H9 (cell line): Measurements from ENCODE around the gene ZNF775. TPM values are rescaled to one million over a fixed set of nuclear protein-coding genes. Genes with fewer than 3 reads are reported as not detected.

Source experiments
- DNase-seq: peaks from one replicate; pipeline ENCODE4 v3.0.0-alpha.2; 2017
- H2AFZ ChIP-seq: one replicate; pipeline ENCODE4 v1.6.1; 2013; ENCODE audit warnings: mild to moderate bottlenecking, low read length, control low read depth, moderate library complexity
- H2AK5ac ChIP-seq: 2 replicates; pipeline ENCODE4 v1.6.1; 2013; ENCODE audit warnings: low read length, control low read depth, mixed read lengths; ENCODE audit not compliant: insufficient read length
- H2BK120ac ChIP-seq: one replicate; pipeline ENCODE4 v1.6.1; 2013; ENCODE audit warnings: low read depth, mild to moderate bottlenecking, low read length, control low read depth, inconsistent platforms; ENCODE audit not compliant: poor library complexity, severe bottlenecking
- H2BK12ac ChIP-seq: 2 replicates; pipeline ENCODE4 v1.6.1; 2013; ENCODE audit warnings: low read length, control low read depth, mixed read lengths, low read depth; ENCODE audit not compliant: insufficient read length
- H2BK15ac ChIP-seq: 2 replicates; pipeline ENCODE4 v1.6.1; 2013; ENCODE audit warnings: low read depth, low read length, control low read depth
- H2BK20ac ChIP-seq: one replicate; pipeline ENCODE4 v1.6.1; 2013; ENCODE audit warnings: low read depth, mild to moderate bottlenecking, low read length, control low read depth, inconsistent platforms; ENCODE audit not compliant: poor library complexity, severe bottlenecking
- H2BK5ac ChIP-seq: 2 replicates; pipeline ENCODE4 v1.6.1; 2013; ENCODE audit warnings: low read length, control low read depth, mixed read lengths; ENCODE audit not compliant: insufficient read length
- H3K14ac ChIP-seq: 2 replicates; pipeline ENCODE4 v1.6.1; 2013; ENCODE audit warnings: low read length, control low read depth; ENCODE audit not compliant: insufficient read depth
- H3K18ac ChIP-seq: 2 replicates; pipeline ENCODE4 v1.6.1; 2013; ENCODE audit warnings: low read depth, mild to moderate bottlenecking, mixed read lengths, low read length, control low read depth; ENCODE audit not compliant: insufficient read length
- H3K23ac ChIP-seq: 2 replicates; pipeline ENCODE4 v1.6.1; 2013; ENCODE audit warnings: low read length, control low read depth, mixed read lengths, low read depth; ENCODE audit not compliant: insufficient read length
- H3K23me2 ChIP-seq: 2 replicates; pipeline ENCODE4 v1.6.1; 2013; ENCODE audit warnings: low read depth, mild to moderate bottlenecking, mixed read lengths, low read length, control low read depth; ENCODE audit not compliant: insufficient read length, poor library complexity, severe bottlenecking
- H3K27ac ChIP-seq: 2 replicates; pipeline ENCODE4 v1.5.1; 2013; ENCODE audit warnings: low read length, control low read depth, mixed read lengths, low read depth; ENCODE audit not compliant: insufficient read length
- H3K27me3 ChIP-seq: 2 replicates; pipeline ENCODE4 v1.6.1; 2013; ENCODE audit warnings: low read length, control low read depth, inconsistent platforms; ENCODE audit not compliant: insufficient read depth
- H3K4ac ChIP-seq: 2 replicates; pipeline ENCODE4 v1.6.1; 2013; ENCODE audit warnings: low read depth, mild to moderate bottlenecking, control low read depth, inconsistent platforms, low read length, moderate library complexity
- H3K4me1 ChIP-seq: 2 replicates; pipeline ENCODE4 v1.6.1; 2013; ENCODE audit warnings: low read length, control low read depth, inconsistent platforms; ENCODE audit not compliant: insufficient read depth
- H3K4me2 ChIP-seq: 2 replicates; pipeline ENCODE4 v1.6.1; 2013; ENCODE audit warnings: low read length, control low read depth, mixed read lengths; ENCODE audit not compliant: insufficient read length, insufficient read depth
- H3K56ac ChIP-seq: 2 replicates; pipeline ENCODE4 v1.6.1; 2013; ENCODE audit warnings: low read depth, mild to moderate bottlenecking, mixed read lengths, low read length, control low read depth; ENCODE audit not compliant: insufficient read length
- H3K79me1 ChIP-seq: 2 replicates; pipeline ENCODE4 v1.6.1; 2013; ENCODE audit warnings: low read depth, mild to moderate bottlenecking, moderate library complexity, low read length, control low read depth, inconsistent platforms; ENCODE audit not compliant: insufficient read depth, poor library complexity, severe bottlenecking
- H3K79me2 ChIP-seq: 2 replicates; pipeline ENCODE4 v1.6.1; 2013; ENCODE audit warnings: low read length, control low read depth, inconsistent platforms; ENCODE audit not compliant: insufficient read depth
- H3K9ac ChIP-seq: 2 replicates; pipeline ENCODE4 v1.6.1; 2013; ENCODE audit warnings: low read length, control low read depth, mixed read lengths; ENCODE audit not compliant: insufficient read length; ENCODE audit errors: extremely low read depth
- H3K9me3 ChIP-seq: one replicate; pipeline ENCODE4 v1.6.1; 2013; ENCODE audit warnings: low read depth, low read length, inconsistent platforms; ENCODE audit not compliant: control insufficient read depth
- H3T11ph ChIP-seq: one replicate; pipeline ENCODE4 v1.6.1; 2013; ENCODE audit warnings: mild to moderate bottlenecking, low read length, control low read depth, inconsistent platforms
- H4K20me1 ChIP-seq: one replicate; pipeline ENCODE4 v1.6.1; 2013; ENCODE audit not compliant: control insufficient read depth, insufficient read length, insufficient read depth
- H4K5ac ChIP-seq: 2 replicates; pipeline ENCODE4 v1.6.1; 2013; ENCODE audit warnings: low read depth, mild to moderate bottlenecking, mixed read lengths, low read length, control low read depth; ENCODE audit not compliant: insufficient read length
- H4K8ac ChIP-seq: replicated peaks from 2 replicates; pipeline ENCODE4 v1.6.1; 2013; ENCODE audit warnings: low read length, control low read depth, mixed read lengths, low read depth; ENCODE audit not compliant: insufficient read length
- H4K91ac ChIP-seq: 2 replicates; pipeline ENCODE4 v1.6.1; 2013; ENCODE audit warnings: low read depth, mild to moderate bottlenecking, moderate library complexity, mixed read lengths, low read length, control low read depth; ENCODE audit not compliant: insufficient read length
- H3K27ac Mint-ChIP-seq, 3 experiments: 2 replicates in 2 of 3; 3 replicates in 1 of 3; pipeline ENCODE4 v1.8.0; 2020 to 2021; ENCODE audit warnings: mixed read lengths in 3 of 3, mild to moderate bottlenecking in 1 of 3, moderate library complexity in 1 of 3
- H3K27me3 Mint-ChIP-seq: 2 replicates; pipeline ENCODE4 v1.8.0; 2021; ENCODE audit warnings: low read depth, mild to moderate bottlenecking, moderate library complexity, mixed read lengths
- H3K36me3 Mint-ChIP-seq, 3 experiments: 2 replicates in 2 of 3; 3 replicates in 1 of 3; pipeline ENCODE4 v1.8.0; 2020 to 2021; ENCODE audit warnings: low read depth in 3 of 3, mixed read lengths in 3 of 3; ENCODE audit not compliant: insufficient read depth in 1 of 3
- H3K4me1 Mint-ChIP-seq, 2 experiments: 2 replicates each; pipeline ENCODE4 v1.8.0; 2020; ENCODE audit warnings: mixed read lengths in 2 of 2
- H3K4me3 Mint-ChIP-seq, 2 experiments: 2 replicates in 1 of 2; 3 replicates in 1 of 2; pipeline ENCODE4 v1.8.0; 2020 to 2021; ENCODE audit warnings: mild to moderate bottlenecking in 2 of 2, mixed read lengths in 2 of 2, moderate library complexity in 1 of 2
- H3K9me3 Mint-ChIP-seq, 2 experiments: 2 replicates in 1 of 2; 3 replicates in 1 of 2; pipeline ENCODE4 v1.8.0; 2020; ENCODE audit warnings: mild to moderate bottlenecking in 2 of 2, mixed read lengths in 2 of 2, moderate library complexity in 1 of 2
- WGBS: extraction: QIAGEN DNeasy Blood & Tissue Kit; methylation state at CpG from one replicate; pipeline ENCODE4 v1.1.7; 2013; ENCODE audit warnings: missing lambda C conversion rate, low lambda C conversion rate, mixed read lengths; ENCODE audit not compliant: insufficient read length; ENCODE audit errors: extremely low coverage; 5-methylcytosine and 5-hydroxymethylcytosine counted together
- total RNA-seq: library from RNA; stranded (reverse); gene quantifications from 2 replicates; pipeline ENCODE4 v1.2.1, GENCODE V29; 2021
- TF ChIP-seq, protein P1 (sequence below): fragments of 200-600 bp; sonication (generic); conservative IDR thresholded peaks from 3 replicates; pipeline ENCODE4 v1.8.0; 2021; ENCODE audit warnings: antibody characterized with exemption, mild to moderate bottlenecking

The ZNF775 gene
- total RNA-seq, 1 experiment from 2014 or later: 10.5 TPM

DNA sequence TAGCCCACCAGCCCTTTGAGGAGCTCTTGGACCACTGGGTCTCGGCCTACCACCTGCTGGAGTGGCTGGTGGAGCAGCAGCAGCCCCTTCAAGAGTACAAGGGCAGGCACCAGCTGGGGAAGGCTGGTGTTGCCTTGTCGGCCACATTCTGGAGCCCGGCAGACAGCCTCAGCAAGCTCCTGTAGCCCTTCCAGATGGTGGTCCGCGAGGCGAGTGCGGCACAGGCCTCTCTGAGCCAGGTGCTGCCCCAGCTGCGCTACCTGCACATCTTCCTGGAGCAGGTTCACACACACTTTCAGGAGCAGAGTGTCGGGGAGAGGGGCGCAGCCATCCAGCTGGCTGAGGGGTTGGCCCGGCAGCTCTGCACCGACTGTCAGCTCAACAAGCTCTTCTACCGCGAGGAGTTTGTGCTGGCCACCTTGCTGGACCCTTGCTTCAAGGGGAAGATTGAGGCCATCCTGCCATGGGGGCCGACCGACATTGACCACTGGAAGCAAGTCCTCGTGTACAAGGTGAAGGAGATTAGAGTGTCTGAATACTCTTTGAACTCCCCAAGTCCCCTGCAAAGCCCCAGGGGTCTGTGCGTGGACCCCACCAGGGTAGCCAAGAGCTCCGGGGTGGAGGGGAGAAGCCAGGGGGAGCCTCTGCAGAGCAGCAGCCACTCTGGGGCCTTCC is 48.8 kb upstream of the ZNF775 start:
- H3K18ac ChIP-seq: no peak overlapping the region
- H3K14ac ChIP-seq: no peak overlapping the region; the same call in 1 of the 2 replicates
- Mint-ChIP-seq H3K36me3 (peaks cover 9 to 47% (median 16%) of the 10 kb centered on the region in 3 experiments), H3K27ac (peak overlapping the region in 1 of 3 experiments; percentile 80; a peak in 2 of 7 replicates), H3K4me1 (peaks cover 39 to 43% of the 10 kb centered on the region in 2 experiments), H3K9me3 (no peaks in the 10 kb centered on the region; a peak in 1 of 5 replicates), H3K27me3 (peaks cover 30% of the 10 kb centered on the region), H3K4me3 (no peak overlapping the region)
- H3K27me3 ChIP-seq: no peaks in the 10 kb centered on the region
- H3K56ac ChIP-seq: no peak overlapping the region
- no peaks in the 10 kb centered on the region for H3K79me2 ChIP-seq
- H3K23me2 ChIP-seq: no peaks in the 10 kb centered on the region
- WGBS: no CpG with 5 or more reads among the region's 19 CpGs
- H3K9me3 ChIP-seq: no peaks in the 10 kb centered on the region
- H3K79me1 ChIP-seq: no peaks in the 10 kb centered on the region
- no peak overlapping the region for H2BK5ac ChIP-seq
- no peak overlapping the region for H3K23ac ChIP-seq
- no peak overlapping the region for H2AFZ ChIP-seq
- H3K4ac ChIP-seq: no peak overlapping the region
- H2AK5ac ChIP-seq: no peak overlapping the region
- no peak for DNase-seq
- H3K27ac ChIP-seq: no peak overlapping the region
- no peak overlapping the region for H2BK12ac ChIP-seq
- no peak overlapping the region for H2BK120ac ChIP-seq
- H4K5ac ChIP-seq: no peak overlapping the region
- H4K91ac ChIP-seq: peak overlapping the region; percentile 64
- H3T11ph ChIP-seq: no peak overlapping the region
- TF ChIP-seq, protein P1, sequence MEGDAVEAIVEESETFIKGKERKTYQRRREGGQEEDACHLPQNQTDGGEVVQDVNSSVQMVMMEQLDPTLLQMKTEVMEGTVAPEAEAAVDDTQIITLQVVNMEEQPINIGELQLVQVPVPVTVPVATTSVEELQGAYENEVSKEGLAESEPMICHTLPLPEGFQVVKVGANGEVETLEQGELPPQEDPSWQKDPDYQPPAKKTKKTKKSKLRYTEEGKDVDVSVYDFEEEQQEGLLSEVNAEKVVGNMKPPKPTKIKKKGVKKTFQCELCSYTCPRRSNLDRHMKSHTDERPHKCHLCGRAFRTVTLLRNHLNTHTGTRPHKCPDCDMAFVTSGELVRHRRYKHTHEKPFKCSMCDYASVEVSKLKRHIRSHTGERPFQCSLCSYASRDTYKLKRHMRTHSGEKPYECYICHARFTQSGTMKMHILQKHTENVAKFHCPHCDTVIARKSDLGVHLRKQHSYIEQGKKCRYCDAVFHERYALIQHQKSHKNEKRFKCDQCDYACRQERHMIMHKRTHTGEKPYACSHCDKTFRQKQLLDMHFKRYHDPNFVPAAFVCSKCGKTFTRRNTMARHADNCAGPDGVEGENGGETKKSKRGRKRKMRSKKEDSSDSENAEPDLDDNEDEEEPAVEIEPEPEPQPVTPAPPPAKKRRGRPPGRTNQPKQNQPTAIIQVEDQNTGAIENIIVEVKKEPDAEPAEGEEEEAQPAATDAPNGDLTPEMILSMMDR: no peak
- H2BK20ac ChIP-seq: no peak overlapping the region
- H3K4me2 ChIP-seq: no peak overlapping the region
- no peak overlapping the region for H4K8ac ChIP-seq
- H3K4me1 ChIP-seq: peaks cover 15% of the 10 kb centered on the region; the same call in 1 of the 2 replicates
- no peak overlapping the region for H2BK15ac ChIP-seq
- H4K20me1 ChIP-seq: no peaks in the 10 kb centered on the region
- H3K9ac ChIP-seq: no peak overlapping the region
